HG03432 (cell line): ENCODE measurements around the gene EFHD2.
"Not testable (repeated sequence)": the region's sequence is repeated elsewhere in the genome, so short reads cannot be mapped to it uniquely, and the experiment has no call there.

Experiments
- ATAC-seq: cut with Tn5 transposase; IDR thresholded peaks from one replicate; pipeline ENCODE4 v1.9.1; 2021; ENCODE audit warnings: mild to moderate bottlenecking, moderate library complexity; ENCODE audit not compliant: unreplicated experiment

EFHD2 gene

DNA sequence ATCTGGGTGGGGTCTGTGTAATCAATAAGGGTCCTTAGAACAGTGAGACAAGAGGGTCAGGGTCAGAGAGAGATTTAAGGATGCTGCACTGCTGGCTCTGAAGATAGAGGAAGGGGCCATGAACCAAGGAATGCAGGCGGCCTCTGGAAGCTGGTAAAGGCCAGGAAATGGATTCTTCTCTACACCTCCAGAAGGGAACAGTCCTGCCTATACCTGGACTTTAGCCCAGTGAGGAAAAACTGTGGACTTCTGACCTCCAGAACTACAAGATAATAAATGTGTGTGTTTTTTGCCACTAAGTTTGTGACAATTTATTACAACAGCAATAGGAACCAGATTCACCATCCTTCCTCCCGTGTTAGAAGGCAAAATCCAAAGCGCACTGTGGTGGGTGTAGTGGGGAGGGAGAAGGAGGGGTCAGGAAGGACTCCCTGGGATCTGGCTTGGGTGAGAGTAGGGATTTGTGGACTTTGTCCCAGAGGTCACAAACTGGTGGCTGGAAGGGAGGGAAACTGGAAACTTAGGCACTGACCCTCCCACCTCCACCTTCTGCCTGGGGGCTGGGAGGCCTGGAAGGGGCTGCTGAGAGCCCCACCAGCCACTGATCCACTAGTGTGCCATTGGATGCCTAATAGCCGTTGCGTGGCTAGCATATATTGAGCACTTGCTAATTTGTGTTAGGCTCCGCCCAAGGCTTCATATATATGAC is 41.5 kb downstream of the EFHD2 start:
- ATAC-seq = no peak

DNA sequence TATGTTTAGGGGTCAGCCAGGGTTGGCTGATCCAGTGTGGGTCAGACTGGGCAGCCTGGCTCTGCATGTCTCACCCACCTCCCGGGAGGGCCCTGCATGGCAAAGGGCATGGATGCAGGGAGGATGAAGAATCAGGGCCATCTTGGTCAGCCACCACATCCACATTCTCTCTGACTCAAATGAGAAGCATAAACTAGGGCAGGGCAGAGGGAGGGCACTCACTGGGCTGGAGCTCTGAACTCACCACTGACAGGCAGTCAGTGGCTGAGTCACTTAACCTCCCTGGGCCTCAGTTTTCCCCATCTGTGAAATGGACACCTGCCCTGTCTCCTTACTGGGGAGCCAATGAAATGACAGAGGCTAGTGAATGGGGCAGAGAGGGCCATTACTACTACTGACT is 42.5 kb downstream of the EFHD2 start:
- no peak for ATAC-seq

DNA sequence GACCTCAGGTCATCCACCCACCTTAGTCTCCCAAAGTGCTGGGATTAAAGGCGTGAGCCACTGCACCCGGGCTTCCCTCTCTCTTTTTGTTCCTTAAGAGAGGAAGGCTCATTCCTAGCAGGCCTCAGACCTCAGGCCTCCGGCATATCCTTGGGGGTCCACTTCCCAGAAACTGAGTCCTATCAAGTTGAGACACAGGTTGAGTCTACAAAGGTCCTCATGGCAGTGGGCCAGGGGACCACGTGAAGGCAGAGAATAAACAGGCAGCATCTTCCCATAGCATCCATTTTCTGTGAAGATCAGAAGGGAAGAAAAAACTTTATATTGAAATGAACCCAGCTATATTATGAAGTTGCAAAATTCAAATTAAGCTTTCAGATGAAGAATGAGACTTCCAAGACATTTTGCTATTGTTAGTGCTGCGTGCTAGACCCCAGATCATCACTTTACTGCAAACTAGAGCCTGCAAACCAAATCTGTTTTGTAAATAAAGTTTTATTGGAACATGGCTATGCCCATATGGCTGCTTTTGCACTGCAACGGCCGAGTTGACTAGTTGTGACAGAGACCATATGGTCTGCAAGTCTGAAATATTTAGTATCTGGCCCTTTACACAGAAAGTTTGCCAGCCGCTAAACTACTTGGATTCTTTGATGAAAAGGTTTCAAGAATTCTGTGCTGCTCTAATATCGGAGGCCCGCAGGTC is 43.3 kb downstream of the EFHD2 start:
- ATAC-seq = no peak

DNA sequence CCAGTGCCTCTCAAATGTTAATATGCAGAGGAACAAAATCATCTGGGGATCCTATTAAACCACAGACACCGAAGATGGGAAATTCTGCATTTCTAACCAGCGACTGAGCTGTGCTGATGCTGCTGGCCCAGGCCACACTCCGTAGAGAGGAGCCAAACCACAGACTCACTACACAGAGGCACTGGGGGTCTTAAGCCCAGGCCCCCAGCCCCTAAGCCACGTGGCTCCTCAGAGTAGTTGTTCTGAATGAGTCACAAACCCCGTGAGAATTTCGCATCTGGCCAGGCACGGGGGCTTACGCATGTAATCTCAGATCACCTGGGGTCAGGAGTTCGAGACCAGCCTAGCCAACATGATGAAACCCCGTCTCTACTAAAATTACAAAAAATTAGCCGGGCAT is 44.0 kb downstream of the EFHD2 start:
- no peak for ATAC-seq

DNA sequence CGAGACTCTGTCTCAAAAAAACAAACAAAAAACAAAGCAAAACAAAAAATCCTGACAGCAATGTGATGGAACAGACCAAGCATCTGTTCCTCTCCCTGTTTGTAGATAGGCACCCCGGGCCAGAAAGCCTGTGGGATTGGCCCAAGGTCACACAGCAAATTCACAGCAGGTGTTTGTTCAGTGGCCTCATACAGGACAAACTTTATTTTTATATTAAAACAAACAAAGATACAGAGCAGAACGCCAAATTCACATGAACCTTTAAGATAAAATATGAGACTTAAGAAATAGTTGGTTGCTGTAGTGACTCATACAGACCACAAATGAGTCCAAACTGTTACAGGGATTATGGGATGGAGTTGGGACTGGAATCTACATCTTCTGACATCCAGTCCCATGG is 44.6 kb downstream of the EFHD2 start:
- ATAC-seq = no peak

DNA sequence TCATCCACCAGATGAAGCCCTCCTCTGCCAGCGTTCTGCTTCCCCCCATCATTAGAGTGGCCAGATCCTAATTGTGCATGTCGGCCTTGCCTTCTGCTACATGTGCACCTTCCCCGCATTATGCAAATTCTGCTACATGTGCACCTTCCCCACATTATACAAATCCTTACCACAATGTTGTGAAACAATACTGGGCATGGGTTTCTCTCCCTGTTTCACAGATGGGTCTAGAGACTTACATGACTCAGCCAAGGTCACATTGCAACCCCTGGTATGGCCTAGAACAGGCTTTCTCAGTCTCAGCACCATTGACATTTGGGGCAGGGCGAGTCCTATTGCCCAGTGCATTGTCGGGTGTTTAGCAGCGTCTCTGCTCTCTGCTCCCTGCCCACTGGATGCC is 45.8 kb downstream of the EFHD2 start:
- ATAC-seq = no peak

DNA sequence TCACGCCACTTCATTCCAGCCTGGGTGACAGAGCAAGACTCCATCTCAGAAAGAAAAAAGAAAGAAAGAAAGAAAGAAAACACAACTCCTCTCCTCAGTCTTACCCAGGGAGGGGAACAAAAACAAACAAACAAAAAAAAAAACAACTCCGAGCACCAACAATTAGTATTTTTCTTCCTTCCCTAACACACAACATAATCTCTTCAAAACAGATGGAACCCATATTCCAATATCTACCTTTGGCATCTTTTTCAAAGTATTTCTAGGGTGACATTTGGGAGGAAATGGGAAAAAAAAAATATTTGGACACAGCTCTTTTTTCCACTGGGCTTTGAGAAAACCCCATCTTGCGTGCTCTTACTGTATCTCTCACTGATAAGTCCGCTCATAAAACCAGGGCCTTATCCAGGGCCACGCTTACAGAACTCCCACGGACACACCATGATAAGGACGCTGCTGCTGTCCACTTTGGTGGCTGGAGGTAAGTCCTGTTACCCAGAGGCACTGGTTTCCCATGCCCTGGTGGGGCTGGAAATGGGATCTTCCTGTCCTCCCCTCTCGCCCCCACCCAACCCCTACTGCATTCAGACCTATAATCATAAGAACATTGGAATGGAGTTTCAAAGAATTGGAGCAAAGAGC is 46.7 kb downstream of the EFHD2 start, which contains the start of gene CELA2A:
CELA2A (plus strand) TSS at position 420 of the 642 bp plus-strand sequence; CDS start at position 442, 22 bp downstream.
- no peak for ATAC-seq

DNA sequence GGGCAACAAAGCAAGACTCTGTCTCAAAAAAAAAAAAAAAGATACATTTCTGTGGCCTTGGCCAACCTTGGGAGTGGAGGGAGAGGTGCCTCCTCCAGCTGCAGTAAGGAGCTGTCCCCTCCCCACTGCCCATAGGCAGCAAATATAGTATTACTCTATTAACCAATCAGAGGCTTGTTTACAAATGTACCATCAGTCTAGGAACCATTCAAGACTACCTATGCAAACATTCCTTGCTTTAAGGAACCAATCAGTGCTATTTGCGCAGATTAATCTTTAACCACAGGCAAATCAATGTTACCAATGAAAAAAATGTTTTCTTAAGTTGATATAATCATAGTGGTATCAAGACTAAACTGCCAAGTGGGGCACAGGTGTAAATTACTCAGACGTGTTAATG is 47.9 kb downstream of the EFHD2 start:
- no peak for ATAC-seq

DNA sequence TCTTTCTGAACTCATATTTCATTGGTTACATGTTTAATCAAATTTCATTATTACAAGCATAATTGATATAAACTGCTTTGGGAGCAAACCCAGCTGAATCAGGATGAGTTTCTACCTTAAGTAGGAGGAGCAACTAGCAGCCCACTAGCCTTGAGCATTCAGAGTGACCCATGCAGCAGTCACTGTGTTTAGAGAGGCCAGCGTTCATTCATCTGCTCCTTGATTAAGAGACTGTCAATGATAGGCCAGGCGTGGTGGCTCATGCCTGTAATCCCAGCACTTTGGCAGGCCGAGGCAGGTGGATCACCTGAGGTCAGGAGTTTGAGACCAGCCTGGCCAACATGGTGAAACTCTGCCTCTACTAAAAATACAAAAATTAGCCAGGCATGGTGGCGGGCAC is 48.7 kb downstream of the EFHD2 start:
- not testable (repeated sequence) for ATAC-seq

DNA sequence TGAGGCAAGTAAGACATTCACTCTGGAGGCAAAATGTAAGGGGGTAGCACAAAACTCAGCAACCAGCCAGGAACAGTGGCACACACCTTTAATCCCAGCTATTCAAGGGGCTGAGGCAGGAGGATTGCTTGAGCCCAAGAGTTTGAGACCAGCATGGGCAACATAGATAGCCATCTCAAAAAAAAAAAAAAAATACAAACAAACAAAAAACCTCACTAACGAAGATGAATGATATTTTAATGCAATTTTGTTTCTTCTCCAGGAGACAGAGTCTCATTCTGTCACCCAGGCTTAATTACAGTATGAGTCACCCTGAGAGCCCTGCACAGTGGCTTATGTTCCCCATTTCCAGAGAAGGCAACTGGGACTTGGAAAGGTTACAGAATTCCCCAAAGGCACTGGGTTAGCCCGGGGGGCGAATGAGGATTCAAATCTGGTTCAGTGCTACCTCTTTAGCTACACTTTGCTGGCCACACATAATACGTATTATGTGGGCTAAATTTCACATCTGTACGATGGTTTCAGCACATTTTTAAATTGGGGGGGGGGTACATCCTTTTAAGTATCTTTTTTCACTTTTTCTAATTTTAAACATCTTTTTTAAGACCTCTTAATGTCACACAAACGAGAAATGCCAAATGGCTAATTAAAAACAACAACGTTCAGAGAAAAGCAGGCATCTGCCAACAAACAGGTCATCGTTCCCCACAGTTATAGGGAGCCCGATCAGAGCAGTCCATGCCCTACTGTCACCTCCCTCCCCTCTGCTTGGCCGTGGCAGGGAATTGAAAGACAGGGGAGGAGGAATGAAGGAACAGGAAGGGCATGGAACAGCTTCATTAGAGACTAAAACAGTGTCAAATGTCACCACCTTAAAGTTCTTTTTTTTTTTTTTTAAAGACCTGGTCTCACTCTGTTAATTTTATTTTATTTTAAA is 50.4 kb downstream of the EFHD2 start:
- ATAC-seq = no peak

DNA sequence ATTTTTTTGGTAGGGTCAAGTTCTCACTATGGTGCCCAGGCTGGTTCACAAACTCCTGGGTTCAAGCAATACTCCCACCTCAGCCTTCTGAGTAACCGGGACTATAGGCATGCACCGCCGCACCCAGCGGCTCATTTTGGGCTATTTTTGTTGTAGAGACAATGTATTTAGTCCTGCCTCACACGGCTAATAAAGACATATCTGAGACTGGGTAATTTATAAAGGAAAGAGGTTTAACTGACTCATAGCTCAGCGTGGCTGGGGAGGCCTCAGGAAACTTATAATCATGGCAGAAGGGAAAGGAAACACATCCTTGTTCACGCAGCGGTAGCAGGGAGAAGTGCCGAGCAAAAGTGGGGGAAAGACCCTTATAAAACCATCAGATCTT is 51.0 kb downstream of the EFHD2 start:
- ATAC-seq = no peak

DNA sequence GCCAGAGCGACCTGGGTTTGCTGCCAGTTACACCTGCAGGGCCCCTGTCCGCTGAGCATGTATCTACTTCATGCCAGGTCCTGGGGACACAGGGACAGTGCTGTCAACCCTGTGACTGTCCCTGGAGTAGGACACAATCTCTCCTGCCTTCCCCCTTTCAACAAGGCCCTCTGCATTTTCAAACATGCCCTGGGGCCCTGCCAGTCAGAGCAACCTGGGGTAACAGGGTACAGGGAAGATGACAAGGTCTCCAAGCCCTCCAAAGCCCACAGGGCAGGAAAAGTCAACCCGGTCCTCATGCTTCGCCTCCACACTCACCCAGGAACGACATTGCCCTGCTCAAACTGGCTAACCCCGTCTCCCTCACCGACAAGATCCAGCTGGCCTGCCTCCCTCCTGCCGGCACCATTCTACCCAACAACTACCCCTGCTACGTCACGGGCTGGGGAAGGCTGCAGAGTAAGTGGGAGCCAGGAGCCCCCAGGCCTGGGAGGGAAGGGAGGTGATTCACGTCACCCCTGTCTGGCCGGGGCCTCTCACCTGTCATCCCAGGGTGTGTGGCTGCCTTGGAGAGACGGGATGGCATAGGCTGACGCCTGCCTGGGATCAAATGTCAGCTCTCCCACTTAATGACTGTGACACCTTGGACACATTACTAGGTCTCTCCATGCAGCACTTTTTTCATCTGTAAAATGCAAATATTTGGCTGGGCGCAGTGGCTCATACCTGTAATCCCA is 53.5 kb downstream of the EFHD2 start:
- ATAC-seq = not testable (repeated sequence)

DNA sequence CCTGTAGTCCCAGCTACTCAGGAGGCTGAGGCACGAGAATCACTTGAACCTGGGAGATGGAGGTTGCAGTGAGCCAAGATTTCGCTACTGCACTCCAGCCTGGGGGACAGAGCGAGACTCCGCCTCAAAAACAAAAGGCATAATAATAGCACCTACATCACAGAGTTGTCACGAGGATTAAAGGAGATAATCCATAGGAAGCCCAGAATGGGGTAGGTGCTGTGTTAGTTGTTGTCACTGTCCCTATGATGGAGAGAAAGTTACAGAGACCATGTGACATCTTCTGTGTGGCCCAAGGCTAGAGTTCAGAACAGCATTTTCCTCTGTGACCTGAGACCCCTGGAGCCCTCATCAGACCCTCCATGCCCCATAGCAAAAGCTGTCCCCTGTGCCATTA is 54.2 kb downstream of the EFHD2 start:
- not testable (repeated sequence) for ATAC-seq

DNA sequence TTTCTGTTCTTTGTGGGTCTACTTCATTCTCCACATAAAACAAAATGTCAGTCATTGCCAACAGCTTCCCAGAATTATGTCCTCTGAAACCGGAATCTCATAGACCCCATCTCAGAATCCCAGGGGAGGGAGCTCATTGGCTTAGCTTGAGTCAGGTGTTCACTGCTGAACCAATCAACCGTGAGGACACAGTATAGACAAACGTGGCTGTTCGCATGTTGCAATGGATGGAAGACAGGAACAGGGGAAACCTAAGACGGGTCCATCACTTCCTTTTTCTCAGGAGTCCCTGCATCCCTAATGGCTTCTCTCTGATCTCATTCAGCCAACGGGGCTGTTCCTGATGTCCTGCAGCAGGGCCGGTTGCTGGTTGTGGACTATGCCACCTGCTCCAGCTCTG is 56.0 kb downstream of the EFHD2 start:
- no peak for ATAC-seq

DNA sequence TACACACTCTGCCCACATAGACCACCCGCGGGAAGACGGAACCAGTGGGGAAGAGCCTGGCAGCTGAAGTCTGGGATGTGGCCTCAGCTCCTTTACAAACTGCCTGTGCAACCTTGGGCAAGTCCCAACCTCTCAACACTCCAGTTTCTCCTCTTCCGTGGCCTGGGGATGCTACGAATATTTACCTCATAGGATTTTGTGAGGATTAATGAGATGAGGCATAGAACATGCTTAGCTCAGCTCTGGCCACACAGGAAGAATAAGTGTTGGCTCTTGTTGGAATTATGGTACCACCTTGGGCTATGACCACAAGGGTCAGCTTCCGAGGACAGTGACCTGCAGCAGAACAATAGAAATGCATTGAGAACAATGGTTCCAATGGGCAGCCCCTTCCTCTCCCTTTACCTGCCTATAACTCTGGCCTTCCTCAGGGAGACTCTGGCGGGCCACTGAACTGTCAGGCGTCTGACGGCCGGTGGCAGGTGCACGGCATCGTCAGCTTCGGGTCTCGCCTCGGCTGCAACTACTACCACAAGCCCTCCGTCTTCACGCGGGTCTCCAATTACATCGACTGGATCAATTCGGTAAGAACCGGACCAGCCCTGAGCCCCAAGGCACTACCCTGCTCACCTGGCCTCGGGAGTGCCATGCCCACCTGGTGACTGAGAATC is 57.4 kb downstream of the EFHD2 start:
- ATAC-seq = not testable (repeated sequence)

DNA sequence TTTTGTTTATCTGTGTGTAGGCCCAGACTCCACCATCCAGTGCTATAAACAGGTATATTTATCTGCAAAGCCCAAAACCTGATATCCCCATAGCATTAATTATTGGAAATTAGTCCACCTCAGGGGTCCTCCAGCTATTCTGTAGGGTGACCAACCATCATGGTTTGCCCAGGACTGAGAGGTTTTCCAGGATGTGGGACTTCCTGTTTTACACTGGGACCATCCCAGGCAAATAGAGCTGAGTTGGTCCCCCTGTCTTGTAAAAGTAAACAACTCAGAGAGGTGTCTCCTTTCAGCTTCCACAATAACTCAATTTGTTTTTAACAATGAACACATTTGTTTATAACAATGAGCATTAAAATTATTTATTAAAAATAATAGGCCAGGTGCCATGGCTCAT is 58.5 kb downstream of the EFHD2 start:
- ATAC-seq = no peak

DNA sequence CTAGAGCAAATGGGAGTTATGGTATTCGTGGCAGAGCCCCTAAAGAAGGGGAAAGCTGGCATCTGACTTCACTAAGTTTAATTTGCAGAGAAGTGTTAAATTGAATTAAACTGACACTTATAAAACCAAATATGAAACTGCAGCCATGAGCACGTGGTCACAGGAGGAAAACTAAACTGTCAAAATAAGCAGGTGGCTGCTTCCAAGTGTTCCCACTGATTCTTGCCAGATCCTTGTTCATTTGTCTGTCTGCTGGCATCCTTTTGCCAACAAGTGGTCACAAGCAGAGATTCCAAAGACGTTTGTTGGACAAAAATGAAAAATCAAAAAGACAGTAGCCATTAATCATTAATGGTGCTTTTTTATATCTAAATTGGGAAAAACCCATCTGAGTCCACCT is 59.7 kb downstream of the EFHD2 start:
- no peak for ATAC-seq

DNA sequence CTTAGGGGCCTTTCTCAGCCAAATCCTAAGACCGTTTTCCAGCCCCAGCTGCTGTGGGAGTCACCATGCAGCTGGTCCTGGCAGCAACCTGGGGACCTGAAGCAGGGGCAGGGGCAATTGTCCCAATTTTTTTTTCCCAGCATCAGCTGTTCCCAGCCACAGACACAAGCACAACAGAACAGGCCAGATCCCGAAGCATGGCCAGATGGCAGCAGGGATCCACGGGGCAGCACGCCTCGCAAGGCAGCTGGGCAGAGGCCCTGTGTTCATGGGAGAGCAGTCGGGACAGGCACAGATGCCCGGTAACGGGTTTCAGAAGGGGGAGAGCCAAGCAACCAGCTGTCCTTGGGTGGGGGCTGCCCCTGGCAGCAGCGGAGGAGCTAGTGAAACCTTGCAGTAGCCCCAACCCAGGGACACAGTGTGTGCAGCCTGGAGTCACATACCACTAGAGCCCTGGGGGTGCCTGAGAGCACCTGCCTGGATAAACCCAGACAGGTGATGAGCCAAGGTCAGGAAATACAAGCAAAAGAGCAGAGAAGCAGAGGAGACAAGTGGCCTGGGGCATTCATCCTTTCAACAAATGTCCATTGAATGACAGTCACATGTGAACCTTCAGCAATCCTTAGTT is 60.2 kb downstream of the EFHD2 start:
- ATAC-seq = not testable (repeated sequence)

DNA sequence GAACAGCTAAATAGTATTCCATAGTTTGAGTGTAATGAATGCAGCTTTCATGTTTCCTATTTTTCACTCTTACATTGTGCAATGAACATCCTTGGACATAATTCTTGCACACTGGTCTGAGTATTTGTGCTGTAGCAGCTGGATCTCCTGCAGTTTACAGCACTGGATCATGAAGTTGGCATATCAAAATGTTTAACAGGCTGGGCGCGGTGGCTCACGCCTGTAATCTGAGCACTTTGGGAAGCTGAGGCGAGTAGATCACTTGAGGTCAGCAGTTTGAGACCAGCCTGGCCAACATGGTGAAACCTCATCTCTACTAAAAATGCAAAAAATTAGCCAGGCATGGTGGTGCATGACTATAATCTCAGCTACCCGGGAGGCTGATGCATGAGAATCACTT is 61.4 kb downstream of the EFHD2 start:
- not testable (repeated sequence) for ATAC-seq
